Smooth muscle cell (in vitro differentiated cells): Measurements from ENCODE around the gene HOOK2. TPM values are rescaled to one million over a fixed set of nuclear protein-coding genes. Genes with fewer than 3 reads are reported as not detected.

Experiments
- DNase-seq: peaks from one replicate; lab custom pipeline; 2025; ENCODE audit not compliant: unreplicated experiment; lab: John Stamatoyannopoulos, UW
- H2AFZ ChIP-seq: fragments of 200-600 bp; sonication (generic); 2 replicates; pipeline ENCODE4 v1.6.0; 2016; ENCODE audit warnings: antibody characterized with exemption, low read depth, mild to moderate bottlenecking
- H3F3A ChIP-seq: fragments of 200-600 bp; sonication (generic); 2 replicates; pipeline ENCODE4 v1.6.0; 2017; ENCODE audit warnings: antibody characterized with exemption, low read depth
- H3K27ac ChIP-seq: fragments of 200-600 bp; sonication (generic); 2 replicates; pipeline ENCODE4 v1.5.1; 2016; ENCODE audit warnings: low read depth, mild to moderate bottlenecking
- H3K27me3 ChIP-seq: fragments of 200-600 bp; sonication (generic); 2 replicates; pipeline ENCODE4 v1.6.1; 2016; ENCODE audit warnings: low read depth, mild to moderate bottlenecking
- H3K36me3 ChIP-seq: fragments of 200-600 bp; sonication (generic); 2 replicates; pipeline ENCODE4 v1.5.1; 2016; ENCODE audit warnings: low read depth
- H3K4me1 ChIP-seq: fragments of 200-600 bp; sonication (generic); 2 replicates; pipeline ENCODE4 v1.5.1; 2016; ENCODE audit warnings: low read depth
- H3K4me2 ChIP-seq: fragments of 200-600 bp; sonication (generic); 2 replicates; pipeline ENCODE4 v1.6.0; 2016; ENCODE audit warnings: mild to moderate bottlenecking
- H3K4me3 ChIP-seq: fragments of 200-600 bp; sonication (generic); 2 replicates; pipeline ENCODE4 v1.5.1; 2016; ENCODE audit warnings: mild to moderate bottlenecking
- H3K79me2 ChIP-seq: fragments of 200-600 bp; sonication (generic); 2 replicates; pipeline ENCODE4 v1.6.0; 2016; ENCODE audit warnings: low read depth, mild to moderate bottlenecking
- H3K9ac ChIP-seq: fragments of 200-600 bp; sonication (generic); 2 replicates; pipeline ENCODE4 v1.6.0; 2016; ENCODE audit warnings: low read depth
- H3K9me3 ChIP-seq: fragments of 200-600 bp; sonication (generic); replicated peaks from 2 replicates; pipeline ENCODE4 v1.5.1; 2016; ENCODE audit warnings: low read depth
- H4K20me1 ChIP-seq: fragments of 200-600 bp; sonication (generic); 2 replicates; pipeline ENCODE4 v1.6.0; 2016; ENCODE audit warnings: low read depth
- CTCF ChIP-seq: fragments of 200-600 bp; sonication (generic); IDR thresholded peaks from 2 replicates; pipeline ENCODE4 v1.5.1; 2017; ENCODE audit warnings: borderline replicate concordance, mild to moderate bottlenecking, antibody characterized with exemption; ENCODE audit not compliant: insufficient read depth, poor library complexity, severe bottlenecking
- WGBS: methylation state at CpG from one replicate; pipeline ENCODE4 v1.1.7; 2016; ENCODE audit warnings: low lambda C conversion rate; 5-methylcytosine and 5-hydroxymethylcytosine counted together
- polyA plus RNA-seq: library from polyadenylated mRNA; unstranded; fragments of >200 nt; fragmentation: Nextera tagmentation; extraction: Ambion mirVana; gene quantifications from 2 replicates; pipeline ENCODE4 v1.2.1, GENCODE V29; 2016
- total RNA-seq: library from RNA; depleted of rRNA; stranded (reverse); fragments of >200 nt; gene quantifications from 2 replicates; pipeline ENCODE4 v1.2.3, GENCODE V29; 2014

Gene HOOK2
- total and polyA plus RNA-seq, 2 experiments from 2014 or later: 14.6 to 20.5 TPM

GRCh38 chr19:12750851-12751250 is 24.5 kb downstream of the HOOK2 start:
- Histone ChIP-seq H3K9me3 (no peaks in the 10 kb centered on the region), H3K4me2 (no peak overlapping the region), H3K27me3 (peaks cover 46% of the 10 kb centered on the region), H3F3A (no peaks in the 10 kb centered on the region), H3K4me1 (no peaks in the 10 kb centered on the region), H2AFZ (no peak overlapping the region), H4K20me1 (no peaks in the 10 kb centered on the region), H3K79me2 (no peaks in the 10 kb centered on the region), H3K27ac (no peak overlapping the region), H3K36me3 (no peaks in the 10 kb centered on the region), H3K4me3 (no peak overlapping the region), H3K9ac (no peak overlapping the region)
- no peak for DNase-seq
- 81% methylated on average over 9 of the region's 9 CpGs for WGBS
- TF ChIP-seq CTCF: no peak

GRCh38 chr19:12749938-12750521 is 25.3 kb downstream of the HOOK2 start:
- peaks cover 46% of the 10 kb centered on the region for H3K27me3 ChIP-seq
- no peaks in the 10 kb centered on the region for H3K79me2 ChIP-seq
- 65% methylated on average over 24 of the region's 24 CpGs for WGBS
- DNase-seq: no peak
- H3F3A ChIP-seq: no peaks in the 10 kb centered on the region
- no peak for TF ChIP-seq CTCF
- H3K27ac ChIP-seq: no peak overlapping the region
- H3K4me2 ChIP-seq: no peak overlapping the region
- H4K20me1 ChIP-seq: no peaks in the 10 kb centered on the region
- H3K4me1 ChIP-seq: no peaks in the 10 kb centered on the region
- H2AFZ ChIP-seq: no peak overlapping the region
- H3K36me3 ChIP-seq: no peaks in the 10 kb centered on the region
- H3K9ac ChIP-seq: no peak overlapping the region
- no peak overlapping the region for H3K4me3 ChIP-seq
- H3K9me3 ChIP-seq: no peaks in the 10 kb centered on the region

- no peak overlapping the region for H3K4me2 ChIP-seq
- H3K27ac ChIP-seq: no peak overlapping the region
- H3K9ac ChIP-seq: no peak overlapping the region
- no peak overlapping the region for H2AFZ ChIP-seq
- H3K36me3 ChIP-seq: no peaks in the 10 kb centered on the region
- H3K4me3 ChIP-seq: no peak overlapping the region
- H3F3A ChIP-seq: no peaks in the 10 kb centered on the region
- H3K4me1 ChIP-seq: no peaks in the 10 kb centered on the region
- TF ChIP-seq CTCF: no peak
- no peak for DNase-seq
- no peaks in the 10 kb centered on the region for H3K9me3 ChIP-seq
- peaks cover 43% of the 10 kb centered on the region for H3K27me3 ChIP-seq
- H3K79me2 ChIP-seq: no peaks in the 10 kb centered on the region
- H4K20me1 ChIP-seq: no peaks in the 10 kb centered on the region
- 88% methylated on average over 6 of the region's 6 CpGs for WGBS
Observed at GRCh38 chr19:12748489-12748888, 26.9 kb downstream of the HOOK2 start.

- no peaks in the 10 kb centered on the region for H3F3A ChIP-seq
- no peak overlapping the region for H3K4me3 ChIP-seq
- no peak overlapping the region for H2AFZ ChIP-seq
- H4K20me1 ChIP-seq: no peaks in the 10 kb centered on the region
- no peak overlapping the region for H3K9ac ChIP-seq
- H3K27ac ChIP-seq: no peak overlapping the region
- 96% methylated on average over 18 of the region's 22 CpGs for WGBS
- H3K79me2 ChIP-seq: no peaks in the 10 kb centered on the region
- no peaks in the 10 kb centered on the region for H3K36me3 ChIP-seq
- TF ChIP-seq CTCF: no peak
- peaks cover 13% of the 10 kb centered on the region for H3K27me3 ChIP-seq
- no peak overlapping the region for H3K4me2 ChIP-seq
- DNase-seq: no peak
- H3K9me3 ChIP-seq: no peaks in the 10 kb centered on the region
- no peaks in the 10 kb centered on the region for H3K4me1 ChIP-seq
Observed at GRCh38 chr19:12745166-12745897, 30.0 kb downstream of the HOOK2 start.
